HG03066 (cell line): ENCODE results near the gene LIN52.
"Not testable (repeated sequence)": the region's sequence is repeated elsewhere in the genome, so short reads cannot be mapped to it uniquely, and the experiment has no call there.

Experiments
- ATAC-seq: cut with Tn5 transposase; IDR thresholded peaks from one replicate; pipeline ENCODE4 v1.9.1; 2021; ENCODE audit warnings: low read depth; ENCODE audit not compliant: unreplicated experiment

LIN52 gene

GRCh38 chr14:74105381-74105780, 20.6 kb downstream of the LIN52 start:
- ATAC-seq, result no peak

- no peak for ATAC-seq
Observed at GRCh38 chr14:74109369-74109768, 24.6 kb downstream of the LIN52 start.

GRCh38 chr14:74111395-74112216, 26.9 kb downstream of the LIN52 start:
- ATAC-seq, result not testable (repeated sequence)

GRCh38 chr14:74125487-74125886, 40.7 kb downstream of the LIN52 start:
- ATAC-seq, result not testable (repeated sequence)

GRCh38 chr14:74126315-74127013, 41.7 kb downstream of the LIN52 start:
- ATAC-seq, result no peak

- ATAC-seq, result no peak
Observed at GRCh38 chr14:74127634-74128033, 42.9 kb downstream of the LIN52 start.

- no peak for ATAC-seq
Observed at GRCh38 chr14:74133833-74134481, 49.2 kb downstream of the LIN52 start.

- no peak for ATAC-seq
Observed at GRCh38 chr14:74134484-74134883, 49.7 kb downstream of the LIN52 start.

GRCh38 chr14:74135426-74135825, 50.7 kb downstream of the LIN52 start:
- no peak for ATAC-seq

GRCh38 chr14:74140374-74140850, 55.7 kb downstream of the LIN52 start:
- no peak for ATAC-seq

- ATAC-seq, result no peak
Observed at GRCh38 chr14:74141703-74142102, 56.9 kb downstream of the LIN52 start.

GRCh38 chr14:74142523-74142922, 57.8 kb downstream of the LIN52 start:
- no peak for ATAC-seq

- ATAC-seq, result no peak
Observed at GRCh38 chr14:74144789-74145188, 60.0 kb downstream of the LIN52 start.

- ATAC-seq, result no peak
Observed at GRCh38 chr14:74147571-74147970, 62.8 kb downstream of the LIN52 start.

- no peak for ATAC-seq
Observed at GRCh38 chr14:74148705-74149104, 63.9 kb downstream of the LIN52 start.

GRCh38 chr14:74155287-74155686, 70.5 kb downstream of the LIN52 start:
- no peak for ATAC-seq

- ATAC-seq, result no peak
Observed at GRCh38 chr14:74155749-74156148, 71.0 kb downstream of the LIN52 start.

- ATAC-seq, result no peak
Observed at GRCh38 chr14:74160763-74161162, 76.0 kb downstream of the LIN52 start.

- ATAC-seq, result no peak
Observed at GRCh38 chr14:74161526-74162158, 76.9 kb downstream of the LIN52 start.

- ATAC-seq, result no peak
Observed at GRCh38 chr14:74169906-74170305, 85.2 kb downstream of the LIN52 start.

GRCh38 chr14:74176400-74176793, 91.6 kb downstream of the LIN52 start:
- ATAC-seq, result no peak
